ENCODE results near the gene DPH1. TPM values are rescaled to one million over a fixed set of nuclear protein-coding genes. Genes with fewer than 3 reads are reported as not detected.

The DPH1 gene
- total and polyA plus RNA-seq, 4 donors = 9.8 to 24.6 (median 19.4) TPM

DNA sequence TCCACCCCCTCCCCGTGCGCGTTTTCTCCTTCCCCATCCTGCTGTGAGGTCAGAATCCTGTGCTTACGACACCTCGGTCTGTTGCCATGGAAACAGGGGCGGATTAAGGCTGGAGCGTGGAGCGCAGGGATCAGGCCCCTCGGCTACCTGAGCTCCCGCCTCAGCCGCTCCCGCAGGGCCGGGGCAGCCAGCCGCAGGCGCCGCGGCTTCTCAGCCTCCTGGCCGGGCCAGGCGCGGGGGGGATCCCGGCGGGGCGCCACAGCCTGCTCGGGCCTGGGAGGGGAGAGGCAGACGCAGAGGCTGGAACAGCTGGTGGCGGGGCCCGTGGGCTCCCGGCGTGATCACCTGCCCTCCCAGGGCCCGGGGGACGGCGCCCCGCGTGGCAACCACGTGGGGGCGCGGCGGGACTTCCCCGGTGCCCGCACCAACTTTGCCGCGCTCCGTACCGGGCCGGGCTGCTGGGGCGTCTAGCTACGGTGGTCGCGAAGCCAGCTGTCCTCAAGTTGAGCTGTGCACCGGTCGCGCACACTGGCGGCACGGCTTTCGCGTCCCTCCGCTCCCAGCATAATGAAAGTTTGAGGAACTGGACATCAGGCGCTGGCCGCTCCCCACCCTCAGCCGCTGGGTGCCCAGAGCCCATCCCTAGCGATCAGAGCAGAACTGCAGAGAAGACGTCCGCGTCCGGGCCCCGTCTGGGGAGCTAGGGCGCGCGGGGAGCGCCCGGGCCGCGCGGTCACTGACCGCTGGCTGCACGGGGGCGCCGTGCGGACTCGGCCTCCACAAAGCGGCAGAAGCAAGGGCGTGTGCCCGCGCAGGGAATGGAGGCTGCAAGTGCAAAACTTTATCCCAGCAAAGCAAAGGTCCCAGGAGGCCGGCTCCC is 6.0 kb upstream of the DPH1 start:
- Histone ChIP-seq H3K27ac (ENCODE audit: low read depth in 1 of 2, low read length in 2 of 2) (peak overlapping the region in 1 of 2 donors; percentile 42), H3K27me3 (ENCODE audit: control insufficient read depth in 4 of 4, insufficient read depth in 4 of 4, low read length in 3 of 4) (no peaks in the 10 kb centered on the region), H3K9me3 (ENCODE audit: control insufficient read depth in 4 of 4, low read length in 3 of 4) (no peaks in the 10 kb centered on the region), H3K36me3 (ENCODE audit: control insufficient read depth in 4 of 4, insufficient read depth in 3 of 4, low read depth in 1 of 4, low read length in 3 of 4) (no peaks in the 10 kb centered on the region), H3K4me3 (ENCODE audit: low read depth in 1 of 3, low read length in 3 of 3) (peak overlapping the region; percentile 44 to 77 (median 73)), H3K4me1 (ENCODE audit: control insufficient read depth in 4 of 4, insufficient read depth in 4 of 4, low read length in 3 of 4) (peaks cover 2 to 35% (median 22%) of the 10 kb centered on the region in 4 donors), H3K9ac (ENCODE audit: low read depth in 1 of 2, low read length in 2 of 2) (no peak overlapping the region)
- TF ChIP-seq SP1 (IDR thresholded peaks at IDR 0.05) = no peak
- no peak for TF ChIP-seq NR2F2 (IDR thresholded peaks at IDR 0.05)
- TF ChIP-seq FOXA2 (IDR thresholded peaks at IDR 0.05) = no peak
- TF ChIP-seq, protein P1, sequence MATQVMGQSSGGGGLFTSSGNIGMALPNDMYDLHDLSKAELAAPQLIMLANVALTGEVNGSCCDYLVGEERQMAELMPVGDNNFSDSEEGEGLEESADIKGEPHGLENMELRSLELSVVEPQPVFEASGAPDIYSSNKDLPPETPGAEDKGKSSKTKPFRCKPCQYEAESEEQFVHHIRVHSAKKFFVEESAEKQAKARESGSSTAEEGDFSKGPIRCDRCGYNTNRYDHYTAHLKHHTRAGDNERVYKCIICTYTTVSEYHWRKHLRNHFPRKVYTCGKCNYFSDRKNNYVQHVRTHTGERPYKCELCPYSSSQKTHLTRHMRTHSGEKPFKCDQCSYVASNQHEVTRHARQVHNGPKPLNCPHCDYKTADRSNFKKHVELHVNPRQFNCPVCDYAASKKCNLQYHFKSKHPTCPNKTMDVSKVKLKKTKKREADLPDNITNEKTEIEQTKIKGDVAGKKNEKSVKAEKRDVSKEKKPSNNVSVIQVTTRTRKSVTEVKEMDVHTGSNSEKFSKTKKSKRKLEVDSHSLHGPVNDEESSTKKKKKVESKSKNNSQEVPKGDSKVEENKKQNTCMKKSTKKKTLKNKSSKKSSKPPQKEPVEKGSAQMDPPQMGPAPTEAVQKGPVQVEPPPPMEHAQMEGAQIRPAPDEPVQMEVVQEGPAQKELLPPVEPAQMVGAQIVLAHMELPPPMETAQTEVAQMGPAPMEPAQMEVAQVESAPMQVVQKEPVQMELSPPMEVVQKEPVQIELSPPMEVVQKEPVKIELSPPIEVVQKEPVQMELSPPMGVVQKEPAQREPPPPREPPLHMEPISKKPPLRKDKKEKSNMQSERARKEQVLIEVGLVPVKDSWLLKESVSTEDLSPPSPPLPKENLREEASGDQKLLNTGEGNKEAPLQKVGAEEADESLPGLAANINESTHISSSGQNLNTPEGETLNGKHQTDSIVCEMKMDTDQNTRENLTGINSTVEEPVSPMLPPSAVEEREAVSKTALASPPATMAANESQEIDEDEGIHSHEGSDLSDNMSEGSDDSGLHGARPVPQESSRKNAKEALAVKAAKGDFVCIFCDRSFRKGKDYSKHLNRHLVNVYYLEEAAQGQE (IDR thresholded peaks at IDR 0.05) = no peak
- no peak for TF ChIP-seq EGR1 (IDR thresholded peaks at IDR 0.05; ENCODE audit: low read depth in 2 of 2)
- TF ChIP-seq, protein P2, sequence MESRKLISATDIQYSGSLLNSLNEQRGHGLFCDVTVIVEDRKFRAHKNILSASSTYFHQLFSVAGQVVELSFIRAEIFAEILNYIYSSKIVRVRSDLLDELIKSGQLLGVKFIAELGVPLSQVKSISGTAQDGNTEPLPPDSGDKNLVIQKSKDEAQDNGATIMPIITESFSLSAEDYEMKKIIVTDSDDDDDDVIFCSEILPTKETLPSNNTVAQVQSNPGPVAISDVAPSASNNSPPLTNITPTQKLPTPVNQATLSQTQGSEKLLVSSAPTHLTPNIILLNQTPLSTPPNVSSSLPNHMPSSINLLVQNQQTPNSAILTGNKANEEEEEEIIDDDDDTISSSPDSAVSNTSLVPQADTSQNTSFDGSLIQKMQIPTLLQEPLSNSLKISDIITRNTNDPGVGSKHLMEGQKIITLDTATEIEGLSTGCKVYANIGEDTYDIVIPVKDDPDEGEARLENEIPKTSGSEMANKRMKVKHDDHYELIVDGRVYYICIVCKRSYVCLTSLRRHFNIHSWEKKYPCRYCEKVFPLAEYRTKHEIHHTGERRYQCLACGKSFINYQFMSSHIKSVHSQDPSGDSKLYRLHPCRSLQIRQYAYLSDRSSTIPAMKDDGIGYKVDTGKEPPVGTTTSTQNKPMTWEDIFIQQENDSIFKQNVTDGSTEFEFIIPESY (IDR thresholded peaks at IDR 0.05) = no peak
- TF ChIP-seq HNF4A (conservative IDR thresholded peaks at IDR 0.05) = no peak
- TF ChIP-seq TAF1 (conservative IDR thresholded peaks at IDR 0.05) = no peak
- TF ChIP-seq, protein P3, sequence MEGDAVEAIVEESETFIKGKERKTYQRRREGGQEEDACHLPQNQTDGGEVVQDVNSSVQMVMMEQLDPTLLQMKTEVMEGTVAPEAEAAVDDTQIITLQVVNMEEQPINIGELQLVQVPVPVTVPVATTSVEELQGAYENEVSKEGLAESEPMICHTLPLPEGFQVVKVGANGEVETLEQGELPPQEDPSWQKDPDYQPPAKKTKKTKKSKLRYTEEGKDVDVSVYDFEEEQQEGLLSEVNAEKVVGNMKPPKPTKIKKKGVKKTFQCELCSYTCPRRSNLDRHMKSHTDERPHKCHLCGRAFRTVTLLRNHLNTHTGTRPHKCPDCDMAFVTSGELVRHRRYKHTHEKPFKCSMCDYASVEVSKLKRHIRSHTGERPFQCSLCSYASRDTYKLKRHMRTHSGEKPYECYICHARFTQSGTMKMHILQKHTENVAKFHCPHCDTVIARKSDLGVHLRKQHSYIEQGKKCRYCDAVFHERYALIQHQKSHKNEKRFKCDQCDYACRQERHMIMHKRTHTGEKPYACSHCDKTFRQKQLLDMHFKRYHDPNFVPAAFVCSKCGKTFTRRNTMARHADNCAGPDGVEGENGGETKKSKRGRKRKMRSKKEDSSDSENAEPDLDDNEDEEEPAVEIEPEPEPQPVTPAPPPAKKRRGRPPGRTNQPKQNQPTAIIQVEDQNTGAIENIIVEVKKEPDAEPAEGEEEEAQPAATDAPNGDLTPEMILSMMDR (IDR thresholded peaks at IDR 0.05; ENCODE audit: low read depth, low read length, missing input control) = no peak
- no peak for TF ChIP-seq RAD21 (IDR thresholded peaks at IDR 0.05)
- TF ChIP-seq, protein P4, sequence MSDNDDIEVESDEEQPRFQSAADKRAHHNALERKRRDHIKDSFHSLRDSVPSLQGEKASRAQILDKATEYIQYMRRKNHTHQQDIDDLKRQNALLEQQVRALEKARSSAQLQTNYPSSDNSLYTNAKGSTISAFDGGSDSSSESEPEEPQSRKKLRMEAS (IDR thresholded peaks at IDR 0.05) = no peak
- TF ChIP-seq, protein P5, sequence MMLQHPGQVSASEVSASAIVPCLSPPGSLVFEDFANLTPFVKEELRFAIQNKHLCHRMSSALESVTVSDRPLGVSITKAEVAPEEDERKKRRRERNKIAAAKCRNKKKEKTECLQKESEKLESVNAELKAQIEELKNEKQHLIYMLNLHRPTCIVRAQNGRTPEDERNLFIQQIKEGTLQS (IDR thresholded peaks at IDR 0.05) = no peak
- TF ChIP-seq FOXA1 (IDR thresholded peaks at IDR 0.05) = no peak
- no peak for TF ChIP-seq RXRA (IDR thresholded peaks at IDR 0.05)
- TF ChIP-seq YY1 (IDR thresholded peaks at IDR 0.05) = no peak
- under 1% methylated on average over 85 of the region's 85 CpGs for WGBS
- no peak for DNase-seq (ENCODE audit: low spot score)

Measured in liver (tissue), 9 donors.